AG04449 (cell line): Measurements from ENCODE around the gene KIF25.

ENCODE experiments used
- CTCF ChIA-PET: fragments of 350-600 bp; formaldehyde crosslinking; extraction: SDS; loops from one replicate; lab custom pipeline; 2021; ENCODE audit warnings: antibody characterized with exemption; lab: Yijun Ruan, JAX
- POLR2A ChIA-PET: fragments of 400-600, 350-600 bp; formaldehyde crosslinking; extraction: SDS; loops from one replicate; lab custom pipeline; 2020; ENCODE audit warnings: antibody characterized with exemption, inconsistent platforms; lab: Yijun Ruan, JAX
- DNase-seq: peaks from one replicate; pipeline ENCODE4 v3.0.0-alpha.2; 2010; ENCODE audit warnings: low read depth, low spot score
- H3K4me3 ChIP-seq: 2 replicates; pipeline ENCODE4 v1.5.1; 2011; ENCODE audit warnings: low read depth, mild to moderate bottlenecking, control low read depth, low read length
- CTCF ChIP-seq: IDR thresholded peaks from one replicate; pipeline ENCODE4 v1.5.1; 2011; ENCODE audit warnings: mild to moderate bottlenecking, moderate library complexity, low read length, control low read depth, inconsistent platforms; ENCODE audit not compliant: insufficient read depth; ENCODE audit errors: missing control alignments

Gene KIF25

GRCh38 chr6:168086616-168087015, 89.1 kb downstream of the KIF25 start:
- POLR2A ChIA-PET = no interaction called here
- no peak for DNase-seq
- no peak overlapping the region for H3K4me3 ChIP-seq
- CTCF ChIA-PET = no interaction called here
- TF ChIP-seq CTCF = no peak

- CTCF ChIA-PET = no interaction called here
- POLR2A ChIA-PET = no interaction called here
Observed at GRCh38 chr6:168087436-168088160, 90.1 kb downstream of the KIF25 start.

GRCh38 chr6:168088161-168089053, 90.9 kb downstream of the KIF25 start:
- TF ChIP-seq CTCF = no peak
- ChIA-PET POLR2A (no interaction called here), CTCF (no interaction called here)
- H3K4me3 ChIP-seq = no peak overlapping the region
- DNase-seq = peak; percentile 16

More at GRCh38 chr6:168087436-168088160, 90.1 kb downstream of the KIF25 start:
- no peak for TF ChIP-seq CTCF
- DNase-seq = no peak
- no peak overlapping the region for H3K4me3 ChIP-seq

GRCh38 chr6:168089186-168090063, 92.0 kb downstream of the KIF25 start:
- ChIA-PET POLR2A (no interaction called here), CTCF (no interaction called here)
- TF ChIP-seq CTCF = no peak
- H3K4me3 ChIP-seq = no peak overlapping the region
- no peak for DNase-seq

- ChIA-PET POLR2A (no interaction called here), CTCF (no interaction called here)
- no peak for DNase-seq
- no peak for TF ChIP-seq CTCF
- H3K4me3 ChIP-seq = no peak overlapping the region
Observed at GRCh38 chr6:168090064-168090690, 92.7 kb downstream of the KIF25 start.
